GM12891 (cell line): ENCODE measurements around the gene MT1A.

Experiments
- DNase-seq: peaks from one replicate; pipeline ENCODE4 v3.0.0; 2011; ENCODE audit warnings: low spot score; ENCODE audit not compliant: insufficient read length
- FAIRE-seq: peaks from 2 replicates; lab custom pipeline; 2011; peaks lifted over from hg19 to GRCh38; lab: Jason Lieb, UNC
- PAX5 ChIP-seq: IDR thresholded peaks from 2 replicates; pipeline ENCODE4 v1.6.1; 2011; ENCODE audit warnings: low read length, moderate library complexity, mild to moderate bottlenecking; ENCODE audit not compliant: insufficient read depth, severe bottlenecking
- POLR2A ChIP-seq: IDR thresholded peaks from 2 replicates; pipeline ENCODE4 v1.6.1; 2011; ENCODE audit warnings: low read depth, low read length, control low read depth
- POLR2AphosphoS5 ChIP-seq: IDR thresholded peaks from 2 replicates; pipeline ENCODE4 v1.6.1; 2011; ENCODE audit warnings: low read depth, low read length, control low read depth
- POU2F2 ChIP-seq: IDR thresholded peaks from 2 replicates; pipeline ENCODE4 v1.6.1; 2011; ENCODE audit warnings: low read depth, mild to moderate bottlenecking, control low read depth, low read length, moderate library complexity
- SPI1 ChIP-seq: IDR thresholded peaks from 2 replicates; pipeline ENCODE4 v1.6.1; 2011; ENCODE audit warnings: low read depth, low read length, control low read depth
- TAF1 ChIP-seq: IDR thresholded peaks from 2 replicates; pipeline ENCODE4 v1.6.1; 2011; ENCODE audit warnings: low read depth, low read length, control low read depth

MT1A gene

GRCh38 chr16:56639045-56639444, 579 bp downstream of the MT1A start:
- FAIRE-seq (no peak), DNase-seq (no peak)
- TF ChIP-seq PAX5 (no peak), POLR2A (no peak), TAF1 (no peak), SPI1 (no peak), POLR2AphosphoS5 (no peak), POU2F2 (no peak)

GRCh38 chr16:56640076-56640475, 1.6 kb downstream of the MT1A start:
- DNase-seq (no peak), FAIRE-seq (no peak)
- TF ChIP-seq POLR2A (no peak), POLR2AphosphoS5 (no peak), TAF1 (no peak), SPI1 (no peak), PAX5 (no peak), POU2F2 (no peak)

- FAIRE-seq = no peak
- no peak for TF ChIP-seq SPI1
- TF ChIP-seq POLR2A = no peak
- TF ChIP-seq POU2F2 = no peak
- no peak for TF ChIP-seq PAX5
- no peak for TF ChIP-seq POLR2AphosphoS5
- no peak for TF ChIP-seq TAF1
- DNase-seq = no peak
These were observed 2.7 kb downstream of the MT1A start for GRCh38 chr16:56641166-56641565.

- no peak for FAIRE-seq
- no peak for DNase-seq
- TF ChIP-seq PAX5 (no peak), POLR2A (no peak), SPI1 (no peak), TAF1 (no peak), POLR2AphosphoS5 (no peak), POU2F2 (no peak)
These were observed 4.8 kb downstream of the MT1A start for GRCh38 chr16:56643080-56643778.

GRCh38 chr16:56643833-56644232, 5.4 kb downstream of the MT1A start:
- TF ChIP-seq PAX5 = no peak
- TF ChIP-seq TAF1 = no peak
- no peak for TF ChIP-seq POLR2A
- TF ChIP-seq POLR2AphosphoS5 = no peak
- no peak for TF ChIP-seq POU2F2
- no peak for TF ChIP-seq SPI1
- no peak for DNase-seq
- no peak for FAIRE-seq

- DNase-seq (no peak), FAIRE-seq (no peak)
- TF ChIP-seq POU2F2 (no peak), POLR2A (no peak), SPI1 (no peak), PAX5 (no peak), POLR2AphosphoS5 (no peak), TAF1 (no peak)
These were observed 6.8 kb downstream of the MT1A start for GRCh38 chr16:56645311-56645710.

GRCh38 chr16:56645838-56646237, 7.4 kb downstream of the MT1A start:
- FAIRE-seq (no peak), DNase-seq (no peak)
- no peak for TF ChIP-seq SPI1
- no peak for TF ChIP-seq POLR2A
- TF ChIP-seq POU2F2 = no peak
- no peak for TF ChIP-seq PAX5
- TF ChIP-seq POLR2AphosphoS5 = no peak
- TF ChIP-seq TAF1 = no peak

GRCh38 chr16:56647641-56648431, 9.4 kb downstream of the MT1A start:
- DNase-seq = no peak
- no peak for TF ChIP-seq POU2F2
- TF ChIP-seq PAX5 = no peak
- TF ChIP-seq POLR2AphosphoS5 = no peak
- no peak for TF ChIP-seq POLR2A
- TF ChIP-seq TAF1 = no peak
- no peak for TF ChIP-seq SPI1
- no peak for FAIRE-seq

- TF ChIP-seq POU2F2 (no peak), PAX5 (no peak), POLR2A (no peak), TAF1 (no peak), SPI1 (no peak), POLR2AphosphoS5 (no peak)
- no peak for DNase-seq
- FAIRE-seq = no peak
These were observed 10.8 kb downstream of the MT1A start for GRCh38 chr16:56649271-56649670.
